Fibroblast of skin of right biceps (primary cell): ENCODE measurements around the gene EIF3A.
"Not testable (repeated sequence)": the region's sequence is repeated elsewhere in the genome, so short reads cannot be mapped to it uniquely, and the experiment has no call there.

Source experiments
- DNase-seq: peaks from one replicate; pipeline ENCODE4 v3.0.0-alpha.2; 2013

The EIF3A gene

DNA sequence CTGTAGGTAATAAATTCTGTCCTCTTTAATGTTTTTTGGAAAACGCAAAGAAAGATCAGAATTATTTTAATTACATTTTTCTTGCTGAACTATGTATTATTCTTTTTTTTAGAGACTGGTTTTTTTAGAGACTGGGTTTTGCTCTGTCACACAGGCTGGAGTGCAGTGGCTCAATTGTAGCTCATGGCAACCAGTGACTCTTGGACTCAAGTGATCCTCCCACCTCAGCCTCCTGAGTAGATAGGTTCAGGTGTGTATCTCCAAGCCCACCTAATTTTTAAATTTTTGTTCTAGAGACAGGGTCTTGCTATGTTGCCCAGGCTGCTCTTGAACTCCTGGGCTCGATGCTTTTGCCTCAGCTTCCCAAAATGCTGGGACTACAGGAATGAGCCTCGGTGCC lies 18.0 kb upstream of the EIF3A start:
- no peak for DNase-seq

DNA sequence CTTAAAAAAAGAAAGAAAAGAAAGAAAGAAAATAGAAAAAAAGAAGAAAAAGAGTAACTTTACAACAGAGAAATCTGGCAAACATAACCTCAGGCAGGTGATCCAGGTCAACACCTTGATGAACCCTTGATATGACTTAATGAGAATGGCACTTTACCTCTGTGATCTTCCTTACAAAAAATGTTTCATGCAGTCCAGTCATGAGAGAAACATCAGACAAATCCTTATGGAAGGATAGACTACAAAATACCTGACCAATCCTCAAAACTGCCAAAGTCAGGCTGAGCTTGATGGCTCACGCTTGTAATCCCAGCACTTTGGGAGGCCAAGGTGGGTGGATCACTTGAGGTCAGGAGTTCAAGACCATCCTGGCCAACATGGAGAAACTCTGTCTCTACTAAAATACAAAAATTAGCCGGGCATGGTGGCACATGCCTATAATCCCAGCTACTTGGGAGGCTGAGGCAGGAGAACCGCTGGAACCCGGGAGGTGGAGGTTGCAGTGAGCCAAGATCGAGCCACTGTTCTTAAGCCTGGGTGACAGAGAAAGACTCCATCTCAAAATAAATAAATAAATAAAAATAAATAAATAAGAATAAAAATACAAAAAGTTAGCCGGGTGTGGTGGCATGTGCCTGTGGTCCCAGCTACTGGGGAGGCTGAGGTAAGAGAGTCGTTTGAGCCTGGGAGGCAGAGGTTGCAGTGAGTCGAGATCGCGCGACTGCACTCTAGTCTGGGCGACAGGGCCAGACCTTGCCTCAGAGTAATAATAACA lies 16.2 kb upstream of the EIF3A start:
- not testable (repeated sequence) for DNase-seq

GRCh38 chr10:119095640-119096039 lies 15.0 kb upstream of the EIF3A start:
- no peak for DNase-seq

DNA sequence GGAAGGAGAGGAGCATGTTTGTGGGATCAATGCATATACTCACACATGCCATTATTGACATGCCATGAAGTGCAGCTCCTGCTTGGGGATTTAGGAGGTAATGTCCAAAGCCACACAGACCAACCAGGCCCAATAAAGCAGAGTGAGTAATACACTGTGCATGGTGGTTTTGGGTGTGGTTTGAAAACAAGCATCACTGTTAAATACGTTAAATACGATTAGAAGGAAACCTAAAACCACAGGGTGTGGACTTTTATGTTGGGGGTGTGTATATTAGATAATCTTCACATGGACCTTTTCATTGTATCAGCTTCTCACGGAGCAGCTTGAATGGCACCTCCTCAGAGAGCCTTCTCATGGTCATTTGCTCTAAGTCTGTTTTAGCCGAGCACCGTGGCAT lies 10.4 kb upstream of the EIF3A start:
- peak; percentile 71 for DNase-seq

GRCh38 chr10:119090026-119090795 lies 9.6 kb upstream of the EIF3A start:
- DNase-seq, result no peak

GRCh38 chr10:119087271-119087882 lies 6.8 kb upstream of the EIF3A start:
- DNase-seq, result no peak

- no peak for DNase-seq
Observed at GRCh38 chr10:119084896-119085295, 4.3 kb upstream of the EIF3A start.

DNA sequence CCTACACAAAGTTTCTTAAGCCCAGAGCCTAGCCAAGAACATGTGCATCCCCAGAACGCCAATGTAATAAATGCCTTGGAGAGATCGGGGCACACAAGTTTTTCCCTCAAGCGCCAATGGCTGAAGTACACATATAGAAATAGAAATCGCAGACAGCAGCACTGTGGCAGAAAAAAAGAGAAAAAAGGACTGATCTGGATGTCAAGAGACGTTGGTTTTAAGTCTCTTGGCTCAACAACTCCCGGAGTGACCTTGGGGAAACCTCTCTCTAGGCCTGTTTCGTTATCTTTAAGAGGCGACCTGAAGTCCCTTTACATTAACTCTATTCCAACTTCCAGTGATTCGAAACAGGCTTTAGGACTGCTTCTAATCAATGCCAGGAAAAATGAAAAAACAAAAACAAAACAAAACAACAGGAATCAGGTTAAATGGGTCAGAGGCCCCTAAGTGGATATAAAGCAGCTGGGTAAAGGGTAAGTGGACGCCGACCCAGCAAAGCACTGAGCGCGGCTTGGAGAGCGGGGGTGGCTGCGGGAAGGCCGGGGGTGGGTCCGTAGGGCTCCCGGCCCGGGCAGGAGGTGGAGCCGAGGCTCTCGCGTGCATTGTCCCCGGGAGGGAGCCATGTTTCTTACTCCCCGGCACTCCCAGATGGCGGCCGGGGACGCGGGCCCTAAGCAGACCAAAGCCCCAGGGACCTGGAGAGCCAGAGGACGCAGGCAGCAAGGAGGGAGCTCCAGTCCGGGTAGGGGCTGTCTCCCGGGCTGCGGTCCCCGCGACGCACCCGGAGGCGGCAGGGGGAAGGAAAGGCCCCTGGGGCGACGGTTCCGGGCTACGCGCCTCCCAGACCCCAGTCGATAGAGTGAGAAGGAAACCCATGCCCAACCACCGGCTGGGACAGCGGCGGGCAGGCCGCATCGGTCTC lies 757 bp downstream of the EIF3A start:
- DNase-seq, result peak; percentile 74

GRCh38 chr10:119078422-119079179 lies 2.0 kb downstream of the EIF3A start:
- DNase-seq, result no peak

GRCh38 chr10:119073584-119073983 lies 7.0 kb downstream of the EIF3A start:
- no peak for DNase-seq

DNA sequence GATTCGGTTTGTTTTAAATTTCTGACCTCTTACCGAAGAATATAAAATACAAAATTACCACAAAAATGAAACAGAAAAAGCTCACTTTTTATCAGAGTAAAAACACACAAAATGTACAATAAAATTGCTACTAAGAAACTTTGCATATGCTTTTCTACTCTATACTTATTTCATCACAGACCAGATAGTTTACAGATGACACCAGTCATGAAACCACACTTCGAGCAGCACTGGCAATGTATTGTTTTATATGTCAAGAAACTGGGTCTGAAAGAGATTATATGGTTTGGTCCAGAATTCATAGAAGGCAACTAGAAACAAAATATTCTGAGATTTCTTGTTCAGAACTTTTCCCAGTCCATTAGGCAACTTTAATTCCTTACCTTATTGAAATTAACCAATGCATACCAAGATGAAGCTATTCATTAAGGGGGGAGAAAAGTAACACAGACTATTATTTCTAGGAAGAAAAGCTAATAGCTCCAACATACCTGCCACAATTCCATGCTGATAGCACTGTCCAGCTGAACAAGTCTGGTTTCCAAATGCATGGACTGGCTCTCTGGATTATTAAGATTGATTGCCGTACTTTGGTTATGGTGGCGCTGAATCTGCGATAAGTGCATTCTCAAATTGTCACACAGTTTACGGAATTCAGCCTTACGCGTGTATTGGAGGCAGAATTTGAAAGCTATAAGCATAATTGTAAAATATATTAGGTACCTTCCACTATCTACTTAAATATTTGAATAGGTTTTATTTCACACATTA lies 10.0 kb downstream of the EIF3A start:
- DNase-seq, result no peak

- DNase-seq, result no peak
Observed at GRCh38 chr10:119061926-119062325, 18.7 kb downstream of the EIF3A start.

DNA sequence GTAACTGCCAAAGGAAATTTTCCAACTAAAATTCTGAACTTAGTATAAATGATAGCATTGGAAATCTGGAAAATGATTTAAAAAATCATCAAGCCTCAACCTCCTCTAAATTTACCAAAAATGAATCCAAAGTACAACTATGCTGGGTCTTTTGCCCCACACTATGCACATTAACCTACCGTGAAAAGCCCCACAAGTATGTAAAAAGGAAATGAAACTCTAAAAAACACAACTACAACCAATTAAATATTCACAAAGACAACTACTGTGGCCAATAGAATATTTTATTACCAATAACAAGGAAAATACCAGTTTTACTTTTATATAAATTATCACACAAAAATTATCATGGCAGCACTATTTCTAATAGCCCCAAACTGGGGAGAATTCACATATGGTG lies 19.3 kb downstream of the EIF3A start:
- DNase-seq, result no peak

GRCh38 chr10:119060107-119060506 lies 20.5 kb downstream of the EIF3A start:
- DNase-seq, result no peak

DNA sequence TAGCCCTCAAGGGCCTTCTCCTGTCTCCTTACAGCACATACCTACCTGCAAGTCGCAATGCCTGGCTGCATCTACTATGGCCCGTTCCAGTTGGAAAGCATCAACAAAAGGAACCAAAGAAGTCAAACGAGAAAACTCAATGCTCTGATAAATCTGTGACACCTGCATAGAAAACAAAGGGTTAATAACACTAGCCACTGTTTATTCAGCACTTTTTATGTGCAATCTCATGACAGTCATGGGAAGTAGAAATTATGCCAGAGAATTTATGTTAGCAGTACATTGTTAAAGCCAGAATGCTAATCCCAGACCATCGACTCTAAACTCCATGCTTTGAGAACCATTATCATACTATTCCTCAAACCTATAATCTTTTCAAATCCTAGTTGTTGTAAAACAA lies 21.1 kb downstream of the EIF3A start:
- DNase-seq, result no peak

DNA sequence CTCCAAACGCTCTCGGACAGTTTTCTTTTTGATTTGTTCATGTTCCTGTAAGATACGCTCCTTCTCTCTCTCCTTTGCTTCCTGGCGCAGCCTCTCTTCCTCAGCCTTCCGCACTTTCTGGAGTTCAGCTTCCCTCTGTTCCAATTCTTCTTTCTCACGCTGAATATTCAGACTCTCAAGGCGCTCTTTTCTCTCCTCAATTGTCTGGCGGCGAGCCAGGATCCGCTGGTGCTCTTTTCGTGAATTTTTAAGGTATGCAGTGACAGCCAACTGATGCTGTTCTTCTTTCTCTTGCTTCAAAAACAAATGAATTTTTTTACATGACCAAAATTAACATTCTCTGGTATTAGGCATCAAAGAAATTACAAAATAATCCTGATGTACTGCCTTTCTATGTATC lies 22.6 kb downstream of the EIF3A start:
- DNase-seq, result no peak

DNA sequence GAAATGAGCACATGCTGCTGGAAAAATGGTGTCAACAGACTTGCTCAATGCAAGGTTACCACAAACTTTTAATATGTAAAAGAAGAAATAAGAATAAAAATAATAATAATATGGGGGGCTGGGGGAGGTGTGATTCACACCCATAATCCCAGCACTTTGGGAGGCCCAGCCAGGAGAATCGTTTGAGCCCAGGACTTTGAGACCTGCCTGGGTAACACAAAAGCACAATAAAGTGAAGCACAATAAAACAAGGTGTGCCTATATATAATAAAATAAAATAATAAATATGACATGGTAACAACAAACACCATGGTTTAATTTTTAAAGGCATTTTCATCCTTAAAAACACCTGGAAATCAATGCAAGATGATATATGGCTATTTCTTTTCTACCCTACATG lies 25.1 kb downstream of the EIF3A start:
- DNase-seq, result no peak

DNA sequence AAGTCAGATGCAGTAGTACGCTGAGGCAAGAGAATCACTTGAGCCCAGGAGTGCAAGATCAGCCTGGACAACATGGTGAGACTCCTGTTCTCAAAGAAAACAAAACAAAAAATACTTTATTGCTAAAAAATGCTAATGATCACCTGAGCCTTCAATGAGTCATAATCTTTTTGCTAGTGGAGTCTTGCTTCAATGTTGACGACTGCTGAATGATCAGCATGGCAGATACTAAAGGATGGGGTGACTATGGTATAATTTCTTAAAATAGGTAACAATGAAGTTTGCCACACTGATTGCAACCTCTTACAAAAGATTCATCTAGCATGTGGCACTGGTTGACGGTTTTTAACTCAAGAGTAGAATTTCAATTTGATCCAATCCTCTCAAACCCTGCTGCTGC lies 28.8 kb downstream of the EIF3A start:
- no peak for DNase-seq

- no peak for DNase-seq
Observed at GRCh38 chr10:119049777-119050176, 30.8 kb downstream of the EIF3A start.

DNA sequence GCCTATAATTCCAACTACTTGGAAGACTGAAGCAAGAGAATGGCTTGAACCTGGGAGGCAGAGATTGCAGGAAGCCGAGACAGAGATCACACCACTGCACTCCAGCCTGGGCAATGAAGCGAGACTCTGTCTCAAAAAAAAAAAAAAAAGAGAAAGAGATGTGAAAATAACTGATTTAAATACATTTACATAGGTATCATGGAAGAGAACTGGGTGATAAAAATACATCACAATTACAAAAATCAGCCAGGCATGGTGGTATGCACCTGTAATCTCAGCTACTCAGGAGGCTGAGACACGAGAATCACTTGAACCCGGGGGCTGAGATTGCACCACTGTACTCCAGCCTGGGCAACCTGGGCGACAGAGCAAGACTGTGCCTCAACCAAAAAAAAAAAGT lies 31.3 kb downstream of the EIF3A start:
- DNase-seq, result no peak

GRCh38 chr10:119045561-119045960 lies 35.1 kb downstream of the EIF3A start:
- DNase-seq, result no peak
